IgD-negative memory B cell (primary cell): Measurements from ENCODE around the gene RNF40. TPM values are rescaled to one million over a fixed set of nuclear protein-coding genes. Genes with fewer than 3 reads are reported as not detected.
A peak's percentile ranks its signal among the peaks of the same experiment; 100 is the strongest.

ENCODE experiments used
- H3K27ac Mint-ChIP-seq, 3 donors: one replicate each; pipeline ENCODE4 v1.8.0; 2020 to 2022; ENCODE audit warnings: mild to moderate bottlenecking in 3 of 3, mixed read lengths in 3 of 3, moderate library complexity in 1 of 3
- H3K27me3 Mint-ChIP-seq: one replicate; pipeline ENCODE4 v1.8.0; 2021; ENCODE audit warnings: mixed read lengths
- H3K36me3 Mint-ChIP-seq: one replicate; pipeline ENCODE4 v1.8.0; 2020; ENCODE audit warnings: mild to moderate bottlenecking, mixed read lengths
- H3K4me1 Mint-ChIP-seq, 3 donors: one replicate each; pipeline ENCODE4 v1.8.0; 2020 to 2022; ENCODE audit warnings: mixed read lengths in 3 of 3, mild to moderate bottlenecking in 1 of 3
- H3K4me3 Mint-ChIP-seq, 4 donors: one replicate each; pipeline ENCODE4 v1.8.0; 2020 to 2022; ENCODE audit warnings: mild to moderate bottlenecking in 4 of 4, mixed read lengths in 4 of 4, moderate library complexity in 3 of 4
- H3K9me3 Mint-ChIP-seq, 3 donors: one replicate each; pipeline ENCODE4 v1.8.0; 2020 to 2021; ENCODE audit warnings: mixed read lengths in 3 of 3, mild to moderate bottlenecking in 1 of 3
- polyA plus RNA-seq: library from polyadenylated mRNA; unstranded; fragments of 300-500 nt; fragmentation: Illumina TruSeq; gene quantifications from one replicate; pipeline ENCODE4 v1.2.3, GENCODE V29; 2021

The RNF40 gene
- polyA plus RNA-seq, 1 donor from 2014 or later: 56.0 TPM

DNA sequence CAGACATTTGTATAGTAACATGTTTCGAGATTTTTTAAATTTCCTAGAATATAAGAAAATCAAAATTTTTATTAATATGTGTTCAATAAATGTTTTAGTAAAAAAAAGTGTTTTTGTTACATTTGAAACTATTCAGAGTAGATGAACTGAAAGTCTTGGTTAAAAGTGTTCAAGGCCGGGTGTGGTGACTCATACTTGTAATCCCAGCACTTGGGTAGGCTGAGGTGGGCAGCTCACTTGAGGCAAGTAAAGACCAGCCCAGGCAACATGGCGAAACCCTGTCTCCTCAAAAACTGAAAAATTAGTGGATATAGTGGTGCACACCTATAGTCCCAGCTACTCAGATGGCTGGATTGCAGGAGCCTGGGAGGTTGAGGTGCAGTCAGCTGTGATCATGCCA, 30.7 kb upstream of the RNF40 start:
- Mint-ChIP-seq H3K27ac (no peak overlapping the region), H3K4me1 (peaks cover 0 to 2% (median 0%) of the 10 kb centered on the region in 3 donors), H3K27me3 (no peaks in the 10 kb centered on the region), H3K4me3 (no peak overlapping the region), H3K36me3 (peaks cover 7% of the 10 kb centered on the region), H3K9me3 (no peaks in the 10 kb centered on the region)

DNA sequence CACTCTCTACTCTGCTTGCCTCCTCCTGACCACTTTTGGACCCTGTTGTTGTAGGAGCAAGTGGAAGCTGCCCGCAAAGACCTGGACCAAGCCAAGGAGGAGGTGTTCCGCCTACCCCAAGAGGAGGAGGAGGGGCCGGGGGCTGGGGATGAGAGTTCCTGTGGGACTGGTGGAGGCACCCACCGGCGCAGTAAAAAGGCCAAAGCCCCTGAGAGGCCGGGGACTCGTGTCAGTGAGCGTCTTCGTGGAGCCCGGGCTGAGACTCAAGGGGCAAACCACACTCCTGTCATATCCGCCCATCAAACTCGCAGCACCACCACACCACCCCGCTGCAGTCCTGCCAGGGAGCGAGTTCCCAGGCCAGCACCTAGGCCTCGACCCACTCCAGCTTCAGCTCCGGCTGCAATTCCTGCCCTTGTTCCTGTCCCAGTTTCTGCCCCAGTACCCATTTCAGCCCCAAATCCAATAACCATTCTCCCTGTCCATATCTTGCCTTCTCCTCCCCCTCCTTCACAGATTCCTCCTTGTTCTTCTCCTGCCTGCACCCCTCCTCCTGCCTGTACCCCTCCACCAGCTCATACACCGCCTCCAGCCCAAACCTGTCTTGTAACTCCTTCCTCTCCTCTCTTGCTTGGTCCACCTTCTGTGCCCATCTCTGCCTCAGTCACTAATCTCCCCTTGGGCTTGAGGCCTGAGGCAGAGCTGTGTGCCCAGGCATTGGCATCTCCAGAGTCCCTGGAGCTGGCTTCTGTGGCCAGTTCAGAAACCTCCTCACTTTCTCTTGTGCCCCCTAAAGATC, 24.9 kb upstream of the RNF40 start:
- peak overlapping the region in 1 of 4 donors; percentile 65 for H3K4me3 Mint-ChIP-seq

DNA sequence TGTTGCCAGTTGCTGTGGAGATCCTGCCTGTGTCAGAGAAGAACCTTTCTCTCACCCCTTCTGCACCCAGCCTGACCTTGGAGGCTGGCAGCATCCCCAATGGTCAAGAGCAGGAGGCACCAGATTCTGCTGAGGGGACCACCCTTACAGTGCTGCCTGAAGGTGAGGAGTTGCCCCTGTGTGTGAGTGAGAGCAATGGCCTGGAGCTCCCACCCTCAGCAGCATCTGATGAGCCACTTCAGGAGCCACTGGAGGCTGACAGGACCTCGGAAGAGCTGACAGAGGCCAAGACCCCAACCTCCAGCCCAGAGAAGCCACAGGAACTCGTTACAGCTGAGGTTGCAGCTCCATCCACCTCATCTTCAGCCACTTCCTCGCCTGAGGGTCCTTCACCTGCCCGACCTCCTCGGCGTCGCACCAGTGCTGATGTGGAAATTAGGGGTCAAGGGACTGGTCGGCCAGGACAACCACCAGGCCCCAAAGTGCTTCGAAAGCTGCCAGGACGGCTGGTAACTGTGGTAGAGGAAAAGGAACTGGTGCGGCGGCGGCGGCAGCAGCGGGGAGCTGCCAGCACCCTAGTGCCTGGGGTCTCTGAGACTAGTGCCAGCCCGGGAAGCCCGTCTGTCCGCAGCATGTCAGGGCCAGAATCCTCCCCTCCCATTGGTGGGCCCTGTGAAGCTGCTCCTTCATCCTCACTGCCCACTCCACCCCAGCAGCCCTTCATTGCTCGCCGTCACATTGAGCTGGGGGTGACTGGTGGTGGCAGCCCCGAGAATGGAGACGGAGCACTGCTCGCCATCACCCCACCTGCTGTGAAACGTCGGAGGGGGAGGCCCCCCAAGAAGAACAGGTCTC, 24.1 kb upstream of the RNF40 start:
- H3K9me3 Mint-ChIP-seq: no peaks in the 10 kb centered on the region
- H3K36me3 Mint-ChIP-seq: peaks cover 5% of the 10 kb centered on the region
- H3K27ac Mint-ChIP-seq: peak overlapping the region in 1 of 3 donors; percentile 77
- no peak overlapping the region for H3K4me3 Mint-ChIP-seq
- peaks cover 0 to 5% (median 3%) of the 10 kb centered on the region in 3 donors for H3K4me1 Mint-ChIP-seq
- H3K27me3 Mint-ChIP-seq: no peaks in the 10 kb centered on the region

More for the DNA sequence above, 24.9 kb upstream of the RNF40 start:
- H3K27me3 Mint-ChIP-seq: no peaks in the 10 kb centered on the region
- peak overlapping the region in 1 of 3 donors; percentile 77 for H3K27ac Mint-ChIP-seq
- H3K4me1 Mint-ChIP-seq: peaks cover 0 to 5% (median 3%) of the 10 kb centered on the region in 3 donors
- no peaks in the 10 kb centered on the region for H3K9me3 Mint-ChIP-seq
- H3K36me3 Mint-ChIP-seq: peaks cover 6% of the 10 kb centered on the region

DNA sequence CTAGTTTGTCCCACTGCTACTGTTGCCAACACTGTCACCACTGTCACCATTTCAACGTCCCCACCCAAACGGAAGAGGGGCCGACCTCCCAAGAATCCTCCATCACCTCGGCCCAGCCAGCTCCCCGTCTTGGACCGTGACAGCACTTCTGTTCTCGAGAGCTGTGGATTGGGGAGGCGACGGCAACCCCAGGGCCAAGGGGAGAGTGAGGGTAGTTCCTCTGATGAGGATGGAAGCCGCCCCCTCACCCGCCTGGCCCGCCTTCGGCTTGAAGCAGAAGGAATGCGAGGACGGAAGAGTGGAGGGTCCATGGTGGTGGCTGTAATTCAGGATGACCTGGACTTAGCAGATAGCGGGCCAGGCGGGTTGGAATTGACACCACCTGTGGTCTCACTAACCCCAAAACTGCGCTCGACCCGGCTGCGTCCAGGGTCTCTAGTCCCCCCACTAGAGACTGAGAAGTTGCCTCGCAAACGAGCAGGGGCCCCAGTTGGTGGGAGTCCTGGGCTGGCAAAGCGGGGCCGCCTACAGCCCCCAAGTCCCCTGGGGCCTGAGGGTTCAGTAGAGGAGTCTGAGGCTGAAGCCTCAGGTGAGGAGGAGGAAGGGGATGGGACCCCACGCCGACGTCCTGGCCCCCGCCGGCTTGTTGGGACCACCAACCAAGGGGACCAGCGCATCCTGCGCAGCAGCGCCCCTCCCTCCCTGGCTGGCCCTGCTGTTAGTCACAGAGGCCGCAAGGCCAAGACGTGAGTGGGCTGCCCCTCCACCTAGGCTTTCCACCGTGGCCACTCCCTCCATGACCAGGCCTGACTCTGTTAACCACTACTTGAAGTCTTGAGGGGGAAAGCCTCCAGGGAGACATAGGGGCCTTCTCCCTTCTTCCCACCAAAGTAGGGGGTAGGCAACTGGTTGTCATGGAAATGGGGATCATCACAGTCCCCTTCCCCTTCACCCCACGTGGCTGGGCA, 22.9 kb upstream of the RNF40 start:
- H3K4me1 Mint-ChIP-seq: peaks cover 0 to 5% (median 3%) of the 10 kb centered on the region in 3 donors
- peaks cover 3% of the 10 kb centered on the region for H3K36me3 Mint-ChIP-seq
- H3K27me3 Mint-ChIP-seq: no peaks in the 10 kb centered on the region
- no peak overlapping the region for H3K27ac Mint-ChIP-seq
- H3K9me3 Mint-ChIP-seq: no peaks in the 10 kb centered on the region
- no peak overlapping the region for H3K4me3 Mint-ChIP-seq

DNA sequence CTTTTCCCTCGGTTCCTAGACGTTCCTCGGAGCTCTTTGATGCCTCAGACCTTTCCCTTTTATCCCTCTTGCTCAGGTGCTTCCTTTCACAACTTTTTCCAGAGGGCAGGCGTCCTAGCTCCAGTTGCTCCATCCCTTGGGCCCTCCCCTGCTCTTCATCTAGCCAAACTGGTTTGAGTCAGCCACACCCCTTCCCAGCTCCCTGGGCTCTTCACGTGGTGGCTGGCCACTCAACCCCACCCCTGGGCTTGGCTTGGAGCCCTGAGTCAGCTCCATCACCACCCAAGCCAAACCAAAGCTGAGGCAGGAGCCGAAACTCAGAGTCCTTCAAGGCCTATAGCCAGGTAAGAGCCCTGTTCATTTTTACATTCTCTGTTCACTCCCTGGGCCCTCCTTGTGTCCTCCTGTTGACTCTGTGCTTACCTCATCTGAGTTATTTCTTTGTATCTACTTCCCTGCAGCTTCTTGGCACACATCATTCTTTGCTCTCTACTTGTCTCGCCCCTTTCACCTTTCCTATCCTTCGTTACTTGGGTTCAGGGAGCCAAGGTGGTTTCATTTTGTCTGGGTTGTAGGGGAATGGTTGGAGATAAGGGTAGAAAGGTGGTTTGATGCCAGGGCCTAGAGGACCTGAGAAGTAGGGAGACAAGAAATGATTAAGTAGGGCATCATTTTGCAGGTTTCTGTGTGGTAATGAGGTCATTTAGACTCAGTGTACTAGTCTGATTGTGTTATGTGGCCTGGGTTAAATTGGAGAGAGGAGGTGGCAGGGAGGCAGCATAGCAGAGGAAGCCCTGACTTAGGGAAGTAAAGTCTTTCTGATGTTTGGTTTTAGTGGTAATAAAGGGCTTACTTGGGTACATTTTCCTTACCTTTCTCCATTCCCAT, 21.5 kb upstream of the RNF40 start:
- H3K27me3 Mint-ChIP-seq: no peaks in the 10 kb centered on the region
- H3K36me3 Mint-ChIP-seq: peaks cover 3% of the 10 kb centered on the region
- peak overlapping the region in 1 of 4 donors; percentile 71 for H3K4me3 Mint-ChIP-seq
- peaks cover 0 to 5% (median 3%) of the 10 kb centered on the region in 3 donors for H3K4me1 Mint-ChIP-seq
- H3K27ac Mint-ChIP-seq: peak overlapping the region in 2 of 3 donors; percentile 26 to 42
- H3K9me3 Mint-ChIP-seq: no peaks in the 10 kb centered on the region

DNA sequence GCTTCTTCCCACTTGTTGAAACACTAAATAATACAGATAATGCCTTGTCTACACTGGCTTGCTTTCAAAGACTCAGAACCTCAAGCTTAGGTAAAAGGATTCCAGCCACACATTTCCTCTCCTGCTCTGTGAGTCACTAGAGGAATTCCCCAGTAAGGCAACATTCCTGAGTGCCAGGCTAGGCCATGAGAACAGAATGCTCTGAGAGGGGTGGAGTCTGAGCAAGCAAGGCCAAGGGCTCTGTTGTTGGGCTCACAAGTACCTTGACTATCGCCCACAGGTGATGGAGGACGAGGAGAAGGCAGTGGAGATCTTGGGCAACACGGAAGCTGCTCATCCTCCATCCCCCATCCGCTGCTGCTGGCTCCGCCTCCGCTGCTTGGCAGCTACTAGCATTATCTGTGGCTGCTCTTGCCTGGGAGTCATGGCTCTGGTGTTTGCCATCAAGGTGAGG, 20.6 kb upstream of the RNF40 start:
- peak overlapping the region in 1 of 4 donors; percentile 8 for H3K4me3 Mint-ChIP-seq

DNA sequence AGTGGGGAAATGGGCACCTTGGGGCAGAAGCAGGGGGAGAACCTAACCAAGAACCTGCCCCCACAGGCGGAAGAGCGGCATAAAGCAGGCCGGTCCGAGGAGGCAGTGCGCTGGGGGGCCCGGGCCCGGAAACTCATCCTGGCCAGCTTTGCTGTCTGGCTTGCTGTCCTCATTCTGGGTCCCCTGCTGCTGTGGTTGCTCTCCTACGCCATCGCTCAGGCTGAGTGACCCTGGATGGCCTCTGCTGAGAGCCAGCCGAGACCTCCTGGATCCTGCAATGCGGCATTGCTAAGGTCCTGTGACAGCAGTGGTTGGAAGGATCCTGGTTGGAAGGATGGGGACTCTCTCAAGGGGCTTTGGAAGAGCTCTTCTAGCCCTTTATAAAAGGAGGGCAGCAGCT, 18.4 kb upstream of the RNF40 start:
- Mint-ChIP-seq H3K9me3 (no peaks in the 10 kb centered on the region), H3K4me1 (peaks cover 4 to 13% (median 10%) of the 10 kb centered on the region in 3 donors), H3K36me3 (peaks cover 3% of the 10 kb centered on the region), H3K4me3 (peak overlapping the region in 1 of 4 donors; percentile 51), H3K27me3 (no peaks in the 10 kb centered on the region), H3K27ac (no peak overlapping the region)

More for the DNA sequence above, 20.6 kb upstream of the RNF40 start:
- Mint-ChIP-seq H3K27ac (no peak overlapping the region), H3K27me3 (no peaks in the 10 kb centered on the region), H3K9me3 (no peaks in the 10 kb centered on the region), H3K4me1 (peaks cover 0 to 5% (median 3%) of the 10 kb centered on the region in 3 donors), H3K36me3 (peaks cover 3% of the 10 kb centered on the region)

DNA sequence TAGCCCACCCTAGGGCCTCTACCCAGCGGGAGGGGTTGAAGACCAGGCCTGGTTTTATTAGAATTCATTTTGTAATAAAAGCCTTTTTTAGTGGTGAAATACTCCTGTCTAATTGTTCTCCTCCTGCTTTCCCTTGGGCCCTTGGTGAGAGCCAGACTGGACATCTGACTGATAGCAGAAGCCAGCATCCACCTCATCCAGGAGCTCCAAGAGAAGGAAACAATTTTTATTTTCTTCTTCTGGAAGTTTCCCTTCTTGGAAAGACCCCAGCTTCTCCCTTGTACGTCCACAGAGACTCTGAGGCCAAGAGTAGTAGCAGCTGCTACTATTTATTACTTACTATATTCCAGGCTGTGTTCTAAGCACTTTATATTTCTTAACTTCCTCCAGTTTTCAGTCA, 17.9 kb upstream of the RNF40 start:
- Mint-ChIP-seq H3K27me3 (no peaks in the 10 kb centered on the region), H3K4me1 (peaks cover 7 to 14% (median 10%) of the 10 kb centered on the region in 3 donors), H3K36me3 (peaks cover 3% of the 10 kb centered on the region), H3K27ac (peak overlapping the region in 1 of 3 donors; percentile 46), H3K9me3 (no peaks in the 10 kb centered on the region), H3K4me3 (peak overlapping the region in 1 of 4 donors; percentile 68)

- peaks cover 3% of the 10 kb centered on the region for H3K36me3 Mint-ChIP-seq
- peaks cover 10 to 17% (median 10%) of the 10 kb centered on the region in 3 donors for H3K4me1 Mint-ChIP-seq
- peak overlapping the region in 1 of 4 donors; percentile 68 for H3K4me3 Mint-ChIP-seq
These were observed 17.0 kb upstream of the RNF40 start for GRCh38 chr16:30745082-30745481.

GRCh38 chr16:30746638-30747175, 15.4 kb upstream of the RNF40 start:
- Mint-ChIP-seq H3K27me3 (no peaks in the 10 kb centered on the region), H3K4me3 (peak overlapping the region in 1 of 4 donors; percentile 87), H3K9me3 (no peaks in the 10 kb centered on the region), H3K27ac (peak overlapping the region in 1 of 3 donors; percentile 98), H3K4me1 (peaks cover 5 to 16% (median 12%) of the 10 kb centered on the region in 3 donors), H3K36me3 (peaks cover 3% of the 10 kb centered on the region)

More at GRCh38 chr16:30745082-30745481, 17.0 kb upstream of the RNF40 start:
- H3K27me3 Mint-ChIP-seq: no peaks in the 10 kb centered on the region
- H3K9me3 Mint-ChIP-seq: no peaks in the 10 kb centered on the region
- peak overlapping the region in 2 of 3 donors; percentile 27 to 70 for H3K27ac Mint-ChIP-seq

DNA sequence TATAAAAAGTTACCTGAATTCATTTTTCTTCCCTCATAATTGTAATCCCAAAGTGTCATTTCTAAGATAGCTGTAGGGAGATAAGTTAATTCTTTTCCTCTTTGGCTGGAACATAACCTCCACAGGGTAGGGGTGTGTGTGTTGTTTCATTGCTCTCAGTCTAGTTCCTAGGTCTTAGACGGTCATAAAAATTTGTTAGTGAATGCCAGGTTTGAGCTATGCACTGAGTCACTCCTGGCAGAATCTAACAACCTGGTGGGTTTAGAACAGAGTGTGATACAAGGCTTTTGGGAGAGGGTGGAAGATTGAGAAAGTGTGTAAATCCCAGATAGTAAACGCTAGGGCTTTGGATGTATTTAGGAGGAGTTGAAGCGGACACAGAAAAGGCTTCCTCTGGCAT, 14.8 kb upstream of the RNF40 start:
- no peaks in the 10 kb centered on the region for H3K27me3 Mint-ChIP-seq
- no peaks in the 10 kb centered on the region for H3K36me3 Mint-ChIP-seq
- peaks cover 5 to 16% (median 12%) of the 10 kb centered on the region in 3 donors for H3K4me1 Mint-ChIP-seq
- peak overlapping the region; percentile 84 to 98 (median 94) for H3K27ac Mint-ChIP-seq
- no peaks in the 10 kb centered on the region for H3K9me3 Mint-ChIP-seq
- peak overlapping the region; percentile 87 to 97 (median 92) for H3K4me3 Mint-ChIP-seq

DNA sequence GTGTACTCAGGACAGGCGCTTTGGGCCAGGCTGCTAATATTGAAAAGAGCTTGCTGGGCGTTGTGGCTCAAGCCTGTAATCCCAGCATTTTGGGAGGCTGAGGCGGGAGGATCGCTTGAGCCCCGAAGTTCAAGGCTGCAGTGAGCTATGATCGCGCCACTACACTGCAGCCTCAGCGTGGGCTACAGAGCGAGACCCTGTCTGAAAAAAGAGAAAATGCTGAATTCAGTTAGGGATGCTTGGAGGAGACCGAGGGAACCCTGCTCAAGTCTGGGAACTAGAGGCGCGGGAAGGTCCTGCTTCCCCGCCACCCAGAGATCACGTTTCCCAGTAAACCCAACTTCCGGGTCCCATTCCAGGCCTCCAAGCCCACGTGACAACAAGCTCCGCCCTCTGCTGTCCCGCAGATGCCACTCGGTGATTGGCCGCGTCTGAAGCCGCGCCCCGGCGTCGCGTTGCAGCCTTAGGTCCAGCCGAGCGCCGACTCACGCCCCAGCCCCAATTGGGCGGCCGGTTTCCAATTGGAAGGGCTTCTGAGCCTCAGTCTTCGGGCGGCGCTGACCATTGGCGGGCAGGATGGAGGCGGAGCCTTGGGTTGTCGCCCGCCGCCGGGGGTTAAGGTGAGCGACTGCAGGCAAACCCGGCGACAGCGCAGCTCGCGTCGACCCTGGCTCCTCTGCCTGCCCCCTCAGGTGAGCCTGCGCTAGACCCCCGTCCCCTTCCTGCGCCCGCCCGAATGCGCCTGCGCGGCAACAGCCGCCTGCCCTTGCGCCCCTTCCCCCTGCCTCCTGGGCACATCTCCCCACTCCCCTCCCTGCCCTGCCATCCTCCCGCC, 14.1 kb upstream of the RNF40 start, which contains the start of gene PHKG2:
TSS of gene PHKG2 (plus strand) at position 627 of the 835 bp plus-strand sequence. CDS start 396 bp downstream, outside the sequence.
- Mint-ChIP-seq H3K4me3 (peak within 1 kb of the TSS; percentile 87 to 97 (median 92)), H3K4me1 (peaks cover 5 to 16% (median 12%) of the 10 kb centered on the region in 3 donors), H3K36me3 (no peaks in the 10 kb centered on the region), H3K9me3 (no peaks in the 10 kb centered on the region), H3K27ac (peak within 1 kb of the TSS; percentile 84 to 98 (median 94)), H3K27me3 (no peaks in the 10 kb centered on the region)
